IMR-90 (cell line): ENCODE measurements around the gene AOPEP. TPM values are rescaled to one million over a fixed set of nuclear protein-coding genes. Genes with fewer than 3 reads are reported as not detected.

Experiments
- ATAC-seq: fragments of 200-7000 bp; cut with Tn5 transposase; 2 replicates; pipeline ENCODE4 v1.9.1; 2020; ENCODE audit warnings: low read depth, mild to moderate bottlenecking, moderate library complexity
- BruUV-seq: library from RNA; stranded (reverse); fragments of 400-500 nt; replicated peaks from 2 replicates; lab custom pipeline; 2021; lab: Mats Ljungman, UMichigan
- CTCF ChIA-PET: fragments of 300-600 bp; formaldehyde crosslinking; extraction: SDS; loops from one replicate; lab custom pipeline; 2021; ENCODE audit warnings: antibody characterized with exemption; lab: Yijun Ruan, JAX
- POLR2A ChIA-PET: fragments of 300-600 bp; sonication (Branson Sonifier 250); formaldehyde crosslinking; loops from one replicate; lab custom pipeline; 2022; ENCODE audit warnings: antibody characterized with exemption; ENCODE audit not compliant: unreplicated experiment; lab: Charles Lee
- DNase-seq: peaks from one replicate; pipeline ENCODE4 v3.0.0; 2013
- H2AFZ ChIP-seq: replicated peaks from 2 replicates; pipeline ENCODE3; 2013; ENCODE audit warnings: low read length, mild to moderate bottlenecking; ENCODE audit not compliant: poor library complexity
- H2AK5ac ChIP-seq: 2 replicates; pipeline ENCODE4 v1.6.1; 2013; ENCODE audit warnings: low read depth, low read length, inconsistent platforms
- H2AK9ac ChIP-seq: replicated peaks from 2 replicates; pipeline ENCODE3; 2013; ENCODE audit warnings: mild to moderate bottlenecking, low read depth, low read length, moderate library complexity; ENCODE audit not compliant: poor library complexity
- H2BK120ac ChIP-seq: 2 replicates; pipeline ENCODE4 v1.6.1; 2013; ENCODE audit warnings: low read depth, low read length, inconsistent platforms
- H2BK15ac ChIP-seq: 3 replicates; pipeline ENCODE4 v1.6.1; 2013; ENCODE audit warnings: low read depth, low read length, inconsistent platforms
- H2BK20ac ChIP-seq: 2 replicates; pipeline ENCODE4 v1.6.1; 2013; ENCODE audit warnings: low read depth, mild to moderate bottlenecking, inconsistent platforms, low read length, moderate library complexity
- H2BK5ac ChIP-seq: 2 replicates; pipeline ENCODE4 v1.6.1; 2013; ENCODE audit warnings: mild to moderate bottlenecking, low read depth, low read length, inconsistent platforms; ENCODE audit not compliant: poor library complexity, severe bottlenecking
- H3K14ac ChIP-seq: replicated peaks from 2 replicates; pipeline ENCODE4 v1.6.1; 2013; ENCODE audit warnings: low read depth, low read length, inconsistent platforms
- H3K18ac ChIP-seq: 2 replicates; pipeline ENCODE4 v1.6.1; 2013; ENCODE audit warnings: low read depth, low read length, control low read depth
- H3K23ac ChIP-seq: 2 replicates; pipeline ENCODE4 v1.6.1; 2013; ENCODE audit warnings: low read depth, low read length, inconsistent platforms
- H3K27ac ChIP-seq: 2 replicates; pipeline ENCODE4 v1.5.1; 2013; ENCODE audit warnings: mild to moderate bottlenecking, control low read depth, low read length; ENCODE audit not compliant: insufficient read depth
- H3K27me3 ChIP-seq: 2 replicates; pipeline ENCODE4 v1.6.1; 2013; ENCODE audit warnings: low read length; ENCODE audit not compliant: control insufficient read depth, insufficient read depth
- H3K36me3 ChIP-seq: 2 replicates; pipeline ENCODE4 v1.6.1; 2013; ENCODE audit warnings: low read length, mixed read lengths; ENCODE audit not compliant: control insufficient read depth, insufficient read depth
- H3K4ac ChIP-seq: 2 replicates; pipeline ENCODE4 v1.6.1; 2013; ENCODE audit warnings: low read depth, low read length, inconsistent platforms
- H3K4me1 ChIP-seq: 2 replicates; pipeline ENCODE4 v1.6.1; 2013; ENCODE audit warnings: low read length, mixed read lengths; ENCODE audit not compliant: control insufficient read depth, insufficient read depth
- H3K4me2 ChIP-seq: 2 replicates; pipeline ENCODE4 v1.6.1; 2013; ENCODE audit warnings: low read depth, mild to moderate bottlenecking, control low read depth, low read length, moderate library complexity
- H3K4me3 ChIP-seq: 2 replicates; pipeline ENCODE4 v1.5.1; 2013; ENCODE audit warnings: low read depth, mild to moderate bottlenecking, control low read depth, low read length, moderate library complexity; ENCODE audit not compliant: insufficient read depth
- H3K56ac ChIP-seq: 2 replicates; pipeline ENCODE4 v1.6.1; 2013; ENCODE audit warnings: low read length, inconsistent platforms; ENCODE audit not compliant: insufficient read depth; ENCODE audit errors: extremely low read depth
- H3K79me1 ChIP-seq, 2 experiments: 2 replicates each; pipeline ENCODE4 v1.6.1; 2013; ENCODE audit warnings: low read length in 2 of 2, inconsistent platforms in 1 of 2, low read depth in 1 of 2
- H3K9ac ChIP-seq: 2 replicates; pipeline ENCODE4 v1.6.1; 2013; ENCODE audit warnings: low read depth, low read length, control low read depth
- H3K9me1 ChIP-seq: 2 replicates; pipeline ENCODE4 v1.6.1; 2013; ENCODE audit warnings: low read length, inconsistent platforms; ENCODE audit not compliant: insufficient read depth
- H3K9me3 ChIP-seq: 2 replicates; pipeline ENCODE4 v1.6.1; 2013; ENCODE audit warnings: low read length; ENCODE audit not compliant: control insufficient read depth, insufficient read depth
- H4K20me1 ChIP-seq: 2 replicates; pipeline ENCODE4 v1.6.1; 2013; ENCODE audit warnings: low read length, inconsistent platforms; ENCODE audit not compliant: insufficient read depth
- H4K5ac ChIP-seq: 2 replicates; pipeline ENCODE4 v1.6.1; 2013; ENCODE audit warnings: mild to moderate bottlenecking, low read depth, low read length, control low read depth
- H4K8ac ChIP-seq, 2 experiments: 2 replicates each; pipeline ENCODE4 v1.6.1; 2013; ENCODE audit warnings: low read depth in 2 of 2, low read length in 2 of 2, control low read depth in 1 of 2, inconsistent platforms in 1 of 2
- H4K91ac ChIP-seq: 2 replicates; pipeline ENCODE4 v1.6.1; 2013; ENCODE audit warnings: low read depth, low read length, inconsistent platforms; ENCODE audit not compliant: insufficient read depth
- BHLHE40 ChIP-seq: fragments of 150-350 bp; IDR thresholded peaks from 2 replicates; pipeline ENCODE4 v1.6.1; 2016; ENCODE audit warnings: mild to moderate bottlenecking, low read depth, low read length
- CEBPB ChIP-seq: IDR thresholded peaks from 2 replicates; pipeline ENCODE4 v1.6.1; 2012; ENCODE audit warnings: low read depth, low read length, improper control_type of control experiment
- CHD1 ChIP-seq: IDR thresholded peaks from 2 replicates; pipeline ENCODE4 v1.6.1; 2012; ENCODE audit warnings: low read depth, low read length, improper control_type of control experiment
- FOS ChIP-seq: fragments of 150-350 bp; IDR thresholded peaks from 2 replicates; pipeline ENCODE4 v1.6.1; 2016; ENCODE audit warnings: low read depth, low read length
- MAFK ChIP-seq: IDR thresholded peaks from 2 replicates; pipeline ENCODE4 v1.6.1; 2012; ENCODE audit warnings: low read depth, low read length, improper control_type of control experiment
- MAZ ChIP-seq: IDR thresholded peaks from 2 replicates; pipeline ENCODE4 v1.6.1; 2012; ENCODE audit warnings: low read depth, mild to moderate bottlenecking, low read length, improper control_type of control experiment, moderate library complexity, borderline replicate concordance
- MXI1 ChIP-seq: IDR thresholded peaks from 2 replicates; pipeline ENCODE4 v1.6.1; 2012; ENCODE audit warnings: low read depth, mild to moderate bottlenecking, low read length, moderate library complexity, borderline replicate concordance
- NFE2L2 ChIP-seq: fragments of 150-350 bp; IDR thresholded peaks from 2 replicates; pipeline ENCODE4 v1.6.1; 2016; ENCODE audit warnings: low read depth, mild to moderate bottlenecking, low read length
- POLR2A ChIP-seq: IDR thresholded peaks from 2 replicates; pipeline ENCODE4 v1.6.1; 2012; ENCODE audit warnings: mild to moderate bottlenecking, low read depth, low read length
- RAD21 ChIP-seq: IDR thresholded peaks from 2 replicates; pipeline ENCODE4 v1.6.1; 2012; ENCODE audit warnings: low read length, improper control_type of control experiment
- RFX5 ChIP-seq: IDR thresholded peaks from 2 replicates; pipeline ENCODE4 v1.8.0; 2012; ENCODE audit warnings: low read depth, mild to moderate bottlenecking, low read length, moderate library complexity
- SMC3 ChIP-seq: fragments of 150-350 bp; IDR thresholded peaks from 2 replicates; pipeline ENCODE4 v1.6.1; 2016; ENCODE audit warnings: low read depth, mild to moderate bottlenecking, antibody characterized with exemption, low read length, moderate library complexity
- WGBS, 2 experiments: methylation state at CpG; one replicate each; pipeline versions ENCODE4 v1.1.5 to v1.1.7; 2013; ENCODE audit warnings: missing lambda C conversion rate in 2 of 2; ENCODE audit not compliant: insufficient read length in 1 of 2; ENCODE audit errors: extremely low coverage in 2 of 2; 5-methylcytosine and 5-hydroxymethylcytosine counted together
- dilution Hi-C: fragments of 300-500 bp; cut with HindIII; formaldehyde crosslinking; loops from one replicate; pipeline ENCODE4 v1.14.3; 2018; ENCODE audit warnings: low sequenced_read_pairs; ENCODE audit not compliant: unreplicated experiment
- in situ Hi-C: fragments of 300-500 bp; cut with MboI; formaldehyde crosslinking; loops from 3 replicates; pipeline ENCODE4 v1.14.3; 2019; ENCODE audit warnings: low sequenced_read_pairs, inconsistent platforms, mixed read lengths
- intact Hi-C: fragments of 100-400 bp; cut with micrococcal nuclease; formaldehyde crosslinking; loops from 2 replicates; pipeline ENCODE4 v1.10.0; 2022
- polyA plus RNA-seq, 3 experiments: library from polyadenylated mRNA; depleted of rRNA; stranded (reverse); fragments of >200 nt; gene quantifications; 2 replicates each; pipeline ENCODE4 v1.2.3, GENCODE V29; 2012; ENCODE audit warnings: low replicate concordance in 1 of 3
- total RNA-seq: library from RNA; depleted of rRNA; stranded (reverse); fragments of >200 nt; gene quantifications from 2 replicates; pipeline ENCODE4 v1.2.3, GENCODE V29; 2012
- TF ChIP-seq, protein P1 (sequence below): fragments of 150-350 bp; IDR thresholded peaks from 2 replicates; pipeline ENCODE4 v1.6.1; 2016; ENCODE audit warnings: low read depth, mild to moderate bottlenecking, low read length, moderate library complexity, borderline replicate concordance
- TF ChIP-seq, protein P2 (sequence below): conservative IDR thresholded peaks from 2 replicates; pipeline ENCODE4 v1.5.1; 2012; ENCODE audit warnings: mild to moderate bottlenecking, low read depth, low read length, improper control_type of control experiment
- TF ChIP-seq, protein P3 (sequence below): fragments of 150-350 bp; IDR thresholded peaks from 2 replicates; pipeline ENCODE4 v1.6.1; 2017; ENCODE audit warnings: mild to moderate bottlenecking, antibody characterized with exemption, low read length, low read depth

AOPEP gene
- total and polyA plus RNA-seq, 2 of the 4 experiments (the other 2 are of a cell fraction): 34.9 to 38.7 TPM

DNA sequence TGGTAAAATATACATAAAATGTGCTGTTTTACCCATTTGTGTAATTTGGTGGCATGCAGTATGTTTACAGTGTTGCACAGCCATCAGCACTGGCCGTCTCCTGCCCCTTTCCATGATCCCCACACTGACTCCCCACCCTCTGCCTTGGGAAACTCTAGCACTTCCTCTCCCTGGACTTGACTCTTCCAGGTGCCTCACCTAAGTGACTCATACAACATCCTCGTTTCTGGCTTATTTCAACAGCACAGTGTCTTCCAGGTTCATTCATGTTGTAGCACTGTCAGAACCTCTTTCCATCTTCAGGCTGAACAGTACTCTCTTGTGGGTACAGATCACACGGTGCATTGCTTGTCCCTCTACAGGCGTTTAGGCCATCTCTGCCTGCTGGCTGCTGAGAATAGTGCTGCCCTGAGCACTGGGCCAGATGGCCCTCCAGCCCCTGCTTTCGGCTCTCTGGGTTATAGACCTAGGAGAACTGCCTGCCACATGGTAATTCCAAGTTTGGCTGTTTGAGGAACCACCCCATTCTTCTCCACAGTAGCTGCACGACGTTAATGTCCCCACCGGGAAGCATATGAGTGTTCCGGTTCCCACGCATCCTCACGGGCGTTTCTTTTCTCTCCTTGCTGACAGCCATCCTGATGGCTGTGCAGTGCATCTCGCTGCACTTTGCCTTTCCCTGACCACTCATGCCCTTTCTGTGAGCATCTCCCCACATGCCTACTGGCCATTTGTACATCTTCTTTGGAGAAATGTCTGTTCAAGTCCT lies 379.2 kb downstream of the AOPEP start:
- H3K79me1 ChIP-seq: peaks cover 3 to 24% of the 10 kb centered on the region in 2 experiments; a peak in 3 of 4 replicates
- dilution Hi-C loops (no loop called here), in situ Hi-C loops (no loop called here), intact Hi-C loops (no loop called here)
- 0 out of 2 replicates have a peak, but pooled peaks cover 3% of the 10 kb centered on the region for H4K20me1 ChIP-seq
- DNase-seq (no peak), ATAC-seq (no peak)
- no peak overlapping the region for H3K4me3 ChIP-seq
- no TSS peak for BruUV-seq
- no peak overlapping the region for H4K5ac ChIP-seq
- no peak overlapping the region for H3K4me2 ChIP-seq
- no peak overlapping the region for H3K9ac ChIP-seq
- no peak overlapping the region for H4K8ac ChIP-seq
- no peak overlapping the region for H2BK20ac ChIP-seq
- H3K36me3 ChIP-seq: peaks cover 31% of the 10 kb centered on the region
- 90% methylated on average over 12 of the region's 13 CpGs; no CpG with 5 or more reads in 1 of the 2 experiments for WGBS, 2 experiments
- H2AK5ac ChIP-seq: no peak overlapping the region
- no peaks in the 10 kb centered on the region for H3K27me3 ChIP-seq
- no peak overlapping the region for H3K4ac ChIP-seq
- no peak overlapping the region for H2AK9ac ChIP-seq
- H3K18ac ChIP-seq: no peak overlapping the region
- H4K91ac ChIP-seq: no peak overlapping the region
- peaks cover 10% of the 10 kb centered on the region for H3K9me1 ChIP-seq
- H3K27ac ChIP-seq: no peak overlapping the region
- H2BK5ac ChIP-seq: no peak overlapping the region
- H2AFZ ChIP-seq: no peak overlapping the region
- no peak overlapping the region for H3K14ac ChIP-seq
- no peak overlapping the region for H2BK120ac ChIP-seq
- H3K4me1 ChIP-seq: peaks cover 2% of the 10 kb centered on the region; the same call in 1 of the 2 replicates
- no peak overlapping the region for H3K56ac ChIP-seq
- no peak overlapping the region for H2BK15ac ChIP-seq
- H3K9me3 ChIP-seq: no peaks in the 10 kb centered on the region
- H3K23ac ChIP-seq: no peak overlapping the region
- ChIA-PET POLR2A (no interaction called here), CTCF (no interaction called here)
- TF ChIP-seq FOS (no peak), BHLHE40 (no peak), MXI1 (no peak), MAZ (no peak), CEBPB (no peak), CHD1 (no peak), POLR2A (no peak), NFE2L2 (no peak), RFX5 (no peak), RAD21 (no peak), MAFK (no peak), SMC3 (no peak)
- TF ChIP-seq, protein P1, sequence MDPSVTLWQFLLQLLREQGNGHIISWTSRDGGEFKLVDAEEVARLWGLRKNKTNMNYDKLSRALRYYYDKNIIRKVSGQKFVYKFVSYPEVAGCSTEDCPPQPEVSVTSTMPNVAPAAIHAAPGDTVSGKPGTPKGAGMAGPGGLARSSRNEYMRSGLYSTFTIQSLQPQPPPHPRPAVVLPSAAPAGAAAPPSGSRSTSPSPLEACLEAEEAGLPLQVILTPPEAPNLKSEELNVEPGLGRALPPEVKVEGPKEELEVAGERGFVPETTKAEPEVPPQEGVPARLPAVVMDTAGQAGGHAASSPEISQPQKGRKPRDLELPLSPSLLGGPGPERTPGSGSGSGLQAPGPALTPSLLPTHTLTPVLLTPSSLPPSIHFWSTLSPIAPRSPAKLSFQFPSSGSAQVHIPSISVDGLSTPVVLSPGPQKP: no peak
- TF ChIP-seq, protein P2, sequence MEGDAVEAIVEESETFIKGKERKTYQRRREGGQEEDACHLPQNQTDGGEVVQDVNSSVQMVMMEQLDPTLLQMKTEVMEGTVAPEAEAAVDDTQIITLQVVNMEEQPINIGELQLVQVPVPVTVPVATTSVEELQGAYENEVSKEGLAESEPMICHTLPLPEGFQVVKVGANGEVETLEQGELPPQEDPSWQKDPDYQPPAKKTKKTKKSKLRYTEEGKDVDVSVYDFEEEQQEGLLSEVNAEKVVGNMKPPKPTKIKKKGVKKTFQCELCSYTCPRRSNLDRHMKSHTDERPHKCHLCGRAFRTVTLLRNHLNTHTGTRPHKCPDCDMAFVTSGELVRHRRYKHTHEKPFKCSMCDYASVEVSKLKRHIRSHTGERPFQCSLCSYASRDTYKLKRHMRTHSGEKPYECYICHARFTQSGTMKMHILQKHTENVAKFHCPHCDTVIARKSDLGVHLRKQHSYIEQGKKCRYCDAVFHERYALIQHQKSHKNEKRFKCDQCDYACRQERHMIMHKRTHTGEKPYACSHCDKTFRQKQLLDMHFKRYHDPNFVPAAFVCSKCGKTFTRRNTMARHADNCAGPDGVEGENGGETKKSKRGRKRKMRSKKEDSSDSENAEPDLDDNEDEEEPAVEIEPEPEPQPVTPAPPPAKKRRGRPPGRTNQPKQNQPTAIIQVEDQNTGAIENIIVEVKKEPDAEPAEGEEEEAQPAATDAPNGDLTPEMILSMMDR: no peak
- TF ChIP-seq, protein P3, sequence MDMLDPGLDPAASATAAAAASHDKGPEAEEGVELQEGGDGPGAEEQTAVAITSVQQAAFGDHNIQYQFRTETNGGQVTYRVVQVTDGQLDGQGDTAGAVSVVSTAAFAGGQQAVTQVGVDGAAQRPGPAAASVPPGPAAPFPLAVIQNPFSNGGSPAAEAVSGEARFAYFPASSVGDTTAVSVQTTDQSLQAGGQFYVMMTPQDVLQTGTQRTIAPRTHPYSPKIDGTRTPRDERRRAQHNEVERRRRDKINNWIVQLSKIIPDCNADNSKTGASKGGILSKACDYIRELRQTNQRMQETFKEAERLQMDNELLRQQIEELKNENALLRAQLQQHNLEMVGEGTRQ: no peak
